Measurements from ENCODE around the gene CPLX4.

CPLX4 gene

DNA sequence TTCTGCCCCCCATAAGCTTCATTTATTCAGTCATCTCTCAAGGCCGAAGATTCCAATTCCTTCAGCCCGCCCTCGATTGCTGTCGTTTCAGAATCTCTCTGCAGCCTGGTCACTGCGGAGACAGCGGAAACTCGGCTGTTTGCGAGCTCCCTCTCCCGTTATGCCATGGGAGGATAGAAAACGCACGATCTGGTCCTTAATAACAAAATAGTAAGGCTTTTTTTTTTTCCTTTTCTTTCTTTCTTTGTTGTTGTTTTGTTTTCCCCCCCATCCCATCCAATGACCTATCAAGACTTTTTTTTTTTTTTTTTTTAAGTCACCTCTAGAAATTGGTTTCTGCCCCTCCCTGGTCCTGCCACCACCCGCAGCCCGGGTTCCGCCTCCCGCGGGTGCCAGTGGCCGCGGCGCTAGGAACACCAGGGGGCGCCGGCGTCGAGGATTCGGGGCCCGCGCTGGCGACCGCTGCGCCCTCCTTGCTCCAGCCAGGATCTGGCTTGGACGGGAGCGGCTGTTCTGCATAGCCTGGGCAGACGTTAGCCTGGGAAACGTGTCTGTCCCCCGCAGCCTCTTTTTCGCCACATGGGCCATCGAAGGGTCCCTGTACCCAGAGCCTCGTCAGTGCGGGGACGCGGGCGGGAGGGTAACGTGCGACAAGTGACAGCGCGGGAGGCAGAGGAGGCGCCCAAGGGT lies 10.1 kb downstream of the CPLX4 start:
- H3K36me3 ChIP-seq (ENCODE audit: control insufficient read depth, insufficient read depth, low read length) = no peaks in the 10 kb centered on the region
- peaks cover 3% of the 10 kb centered on the region; the same call in 1 of the 2 replicates for H3K27me3 ChIP-seq (replicated peaks; ENCODE audit: control insufficient read depth, insufficient read depth, low read length)
- peak; percentile 58 for DNase-seq (ENCODE audit: extremely low read depth, insufficient read length)
- TF ChIP-seq, protein P1, sequence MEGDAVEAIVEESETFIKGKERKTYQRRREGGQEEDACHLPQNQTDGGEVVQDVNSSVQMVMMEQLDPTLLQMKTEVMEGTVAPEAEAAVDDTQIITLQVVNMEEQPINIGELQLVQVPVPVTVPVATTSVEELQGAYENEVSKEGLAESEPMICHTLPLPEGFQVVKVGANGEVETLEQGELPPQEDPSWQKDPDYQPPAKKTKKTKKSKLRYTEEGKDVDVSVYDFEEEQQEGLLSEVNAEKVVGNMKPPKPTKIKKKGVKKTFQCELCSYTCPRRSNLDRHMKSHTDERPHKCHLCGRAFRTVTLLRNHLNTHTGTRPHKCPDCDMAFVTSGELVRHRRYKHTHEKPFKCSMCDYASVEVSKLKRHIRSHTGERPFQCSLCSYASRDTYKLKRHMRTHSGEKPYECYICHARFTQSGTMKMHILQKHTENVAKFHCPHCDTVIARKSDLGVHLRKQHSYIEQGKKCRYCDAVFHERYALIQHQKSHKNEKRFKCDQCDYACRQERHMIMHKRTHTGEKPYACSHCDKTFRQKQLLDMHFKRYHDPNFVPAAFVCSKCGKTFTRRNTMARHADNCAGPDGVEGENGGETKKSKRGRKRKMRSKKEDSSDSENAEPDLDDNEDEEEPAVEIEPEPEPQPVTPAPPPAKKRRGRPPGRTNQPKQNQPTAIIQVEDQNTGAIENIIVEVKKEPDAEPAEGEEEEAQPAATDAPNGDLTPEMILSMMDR (IDR thresholded peaks at IDR 0.05; ENCODE audit: insufficient read depth, low read length, poor library complexity, severe bottlenecking) = peak; percentile 75
- peak overlapping the region; percentile 27; the same call in 1 of the 2 replicates for H3K4me3 ChIP-seq (replicated peaks; ENCODE audit: low read depth, low read length)

DNA sequence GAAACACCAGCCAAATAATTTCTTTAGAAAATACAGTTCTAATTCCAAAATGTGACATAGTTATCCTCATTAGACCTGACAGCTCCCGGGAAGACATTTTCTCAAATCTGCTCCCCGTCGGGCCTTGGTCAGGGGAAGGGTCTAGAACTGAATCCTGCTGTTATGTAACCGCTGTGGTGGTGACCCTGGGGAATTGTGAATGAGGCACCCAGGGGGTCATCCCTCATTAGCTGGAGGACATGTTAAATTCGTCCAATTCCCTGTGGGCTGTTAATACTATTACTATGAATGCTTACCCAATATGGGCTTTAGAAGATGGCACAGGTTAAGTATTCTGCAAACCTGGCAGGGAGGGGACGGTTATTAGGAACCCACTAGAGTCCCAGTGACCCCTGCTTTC lies 11.8 kb downstream of the CPLX4 start:
- Histone ChIP-seq H3K27me3 (replicated peaks; ENCODE audit: control insufficient read depth, insufficient read depth, low read length) (peaks cover 4% of the 10 kb centered on the region; the same call in 1 of the 2 replicates), H3K4me3 (replicated peaks; ENCODE audit: low read depth, low read length) (no peak overlapping the region), H3K36me3 (ENCODE audit: control insufficient read depth, insufficient read depth, low read length) (no peaks in the 10 kb centered on the region)
- no peak for DNase-seq (ENCODE audit: extremely low read depth, insufficient read length)
- TF ChIP-seq, protein P1 (IDR thresholded peaks at IDR 0.05; ENCODE audit: insufficient read depth, low read length, poor library complexity, severe bottlenecking) = no peak

DNA sequence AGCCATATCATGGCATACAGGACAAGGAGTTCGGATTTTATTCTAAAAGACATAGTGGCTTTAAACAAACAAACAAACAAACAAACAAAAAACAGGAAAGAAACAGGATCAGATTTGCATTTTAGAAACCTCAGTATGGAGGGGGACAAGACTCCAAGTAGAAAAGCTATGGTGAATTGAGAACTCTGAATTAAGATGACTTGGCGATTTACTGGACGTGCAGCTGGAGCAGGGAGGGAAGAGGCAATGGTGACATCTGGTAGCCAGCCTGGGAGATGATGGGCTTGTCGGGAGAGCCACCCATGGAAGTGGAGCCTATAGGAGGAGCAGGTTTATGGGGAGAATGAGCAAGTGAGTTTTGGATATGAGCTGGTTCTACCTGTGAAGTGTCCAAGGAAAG lies 13.2 kb downstream of the CPLX4 start:
- H3K36me3 ChIP-seq (ENCODE audit: control insufficient read depth, insufficient read depth, low read length) = no peaks in the 10 kb centered on the region
- H3K4me3 ChIP-seq (replicated peaks; ENCODE audit: low read depth, low read length) = no peak overlapping the region
- no peak for DNase-seq (ENCODE audit: extremely low read depth, insufficient read length)
- H3K27me3 ChIP-seq (replicated peaks; ENCODE audit: control insufficient read depth, insufficient read depth, low read length) = peaks cover 4% of the 10 kb centered on the region; the same call in 1 of the 2 replicates
- TF ChIP-seq, protein P1 (IDR thresholded peaks at IDR 0.05; ENCODE audit: insufficient read depth, low read length, poor library complexity, severe bottlenecking) = no peak

DNA sequence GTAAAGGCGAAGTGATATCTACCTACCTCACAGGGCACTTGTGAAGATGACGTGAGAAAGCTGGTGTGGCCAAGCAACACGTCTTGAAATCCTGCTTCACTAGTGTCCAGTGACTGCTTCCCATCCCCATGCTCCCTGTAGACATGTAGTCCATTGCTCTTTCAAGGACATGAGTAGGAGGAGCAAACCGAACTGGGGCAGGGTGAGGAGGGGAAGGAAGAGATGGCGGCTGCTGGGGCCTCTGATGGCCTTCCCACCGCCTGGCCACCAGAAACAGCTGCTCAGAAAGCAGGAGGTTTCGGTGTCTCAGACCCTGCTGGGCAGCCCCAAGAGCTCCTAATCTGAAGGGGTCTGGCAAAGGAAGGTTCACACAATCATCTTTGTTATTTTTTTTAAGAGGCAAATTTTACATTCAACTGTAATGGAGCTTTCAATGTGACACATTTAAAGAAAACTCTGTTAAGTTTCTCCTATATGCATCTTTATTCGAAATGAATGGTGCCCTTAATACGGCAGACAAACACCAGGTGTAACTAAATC lies 14.7 kb downstream of the CPLX4 start:
- DNase-seq (ENCODE audit: extremely low read depth, insufficient read length) = no peak
- Histone ChIP-seq H3K4me3 (replicated peaks; ENCODE audit: low read depth, low read length) (no peak overlapping the region), H3K36me3 (ENCODE audit: control insufficient read depth, insufficient read depth, low read length) (no peaks in the 10 kb centered on the region), H3K27me3 (replicated peaks; ENCODE audit: control insufficient read depth, insufficient read depth, low read length) (peaks cover 2% of the 10 kb centered on the region; the same call in 1 of the 2 replicates)
- TF ChIP-seq, protein P1 (IDR thresholded peaks at IDR 0.05; ENCODE audit: insufficient read depth, low read length, poor library complexity, severe bottlenecking) = no peak

DNA sequence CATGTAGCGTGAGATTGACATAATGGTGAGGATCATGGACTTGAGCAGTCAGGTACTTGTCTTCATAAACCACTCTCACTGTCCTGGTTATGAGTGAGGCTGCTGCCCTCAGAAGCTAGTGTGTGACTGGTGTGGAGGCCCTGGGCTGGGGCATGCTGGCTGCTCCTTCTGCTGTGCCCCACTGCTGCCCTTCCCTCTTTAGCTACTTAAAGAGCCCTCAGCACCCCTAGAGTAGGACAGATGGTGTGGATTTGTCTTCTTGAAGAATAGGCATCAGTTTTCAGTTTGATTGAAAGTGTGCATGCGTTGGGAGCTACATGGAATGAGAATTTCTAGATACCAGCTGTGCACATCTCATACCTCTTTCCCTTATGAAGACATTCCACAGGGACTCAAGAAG lies 15.4 kb downstream of the CPLX4 start:
- Histone ChIP-seq H3K36me3 (ENCODE audit: control insufficient read depth, insufficient read depth, low read length) (no peaks in the 10 kb centered on the region), H3K27me3 (replicated peaks; ENCODE audit: control insufficient read depth, insufficient read depth, low read length) (peaks cover 1% of the 10 kb centered on the region; the same call in 1 of the 2 replicates), H3K4me3 (replicated peaks; ENCODE audit: low read depth, low read length) (no peak overlapping the region)
- DNase-seq (ENCODE audit: extremely low read depth, insufficient read length) = no peak
- TF ChIP-seq, protein P1 (IDR thresholded peaks at IDR 0.05; ENCODE audit: insufficient read depth, low read length, poor library complexity, severe bottlenecking) = no peak

Measured in GM06990 (cell line).